ENCODE measurements around the gene C1orf87.

The C1orf87 gene

GRCh38 chr1:60059468-60059867, 14.1 kb downstream of the C1orf87 start:
- DNase-seq, result no peak

DNA sequence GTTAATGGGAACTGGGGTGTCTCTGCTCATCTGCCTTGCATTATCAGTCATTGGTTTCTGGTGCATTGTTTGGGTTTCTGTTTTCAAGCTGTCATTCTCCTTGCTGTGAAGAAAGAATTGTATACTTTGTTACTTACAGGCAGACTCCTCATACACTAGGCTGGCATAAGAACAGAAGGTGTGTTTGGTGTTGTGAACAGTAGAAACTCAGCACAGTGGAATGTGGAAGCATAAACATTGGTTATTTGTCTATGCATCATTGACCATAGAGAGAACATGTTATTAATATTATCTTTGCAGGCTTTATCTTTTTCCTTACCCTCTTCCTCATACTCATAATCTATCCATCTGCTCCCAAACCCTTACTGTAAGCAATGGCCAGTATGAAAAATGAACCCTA, 18.2 kb downstream of the C1orf87 start:
- DNase-seq, result no peak

GRCh38 chr1:60054374-60054773, 19.2 kb downstream of the C1orf87 start:
- DNase-seq, result no peak

GRCh38 chr1:60052601-60053000, 21.0 kb downstream of the C1orf87 start:
- no peak for DNase-seq

DNA sequence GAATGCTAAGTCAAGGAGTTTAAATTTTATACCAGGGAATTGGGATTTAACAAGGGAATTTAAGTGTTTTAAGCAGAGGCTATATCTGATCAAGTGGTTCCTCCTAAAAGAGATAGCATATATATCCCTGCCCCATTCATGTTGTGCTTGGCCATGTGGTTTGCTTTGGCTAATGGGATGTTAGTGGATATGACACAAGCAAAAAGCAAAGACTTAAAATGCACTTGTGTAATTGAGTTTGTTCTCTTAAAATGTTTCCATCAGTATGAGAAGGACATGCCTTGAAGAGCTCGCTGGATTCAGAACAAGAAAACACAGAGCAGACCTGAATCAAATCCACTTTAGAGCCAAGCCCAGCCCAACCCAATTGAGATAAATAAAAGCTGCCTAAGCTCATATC, 22.4 kb downstream of the C1orf87 start:
- DNase-seq, result no peak

DNA sequence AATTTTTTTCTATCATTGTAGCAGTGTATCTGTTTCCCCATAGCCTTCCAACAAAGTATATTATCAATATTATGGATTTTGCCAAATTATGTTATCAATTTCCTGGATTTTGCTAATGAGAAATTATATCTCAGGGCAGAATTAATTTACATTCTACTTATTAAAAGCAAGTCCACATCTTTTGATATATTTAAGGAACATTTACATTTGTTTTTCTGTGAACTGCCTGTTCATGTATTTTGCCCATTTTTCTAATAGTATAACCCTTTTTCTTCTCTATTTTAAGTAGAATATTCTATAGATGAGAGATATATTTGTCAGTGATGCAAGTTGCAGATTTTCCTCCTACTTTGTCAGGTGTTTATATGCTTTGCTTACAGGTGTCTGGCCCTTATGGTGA, 24.4 kb downstream of the C1orf87 start:
- no peak for DNase-seq

DNA sequence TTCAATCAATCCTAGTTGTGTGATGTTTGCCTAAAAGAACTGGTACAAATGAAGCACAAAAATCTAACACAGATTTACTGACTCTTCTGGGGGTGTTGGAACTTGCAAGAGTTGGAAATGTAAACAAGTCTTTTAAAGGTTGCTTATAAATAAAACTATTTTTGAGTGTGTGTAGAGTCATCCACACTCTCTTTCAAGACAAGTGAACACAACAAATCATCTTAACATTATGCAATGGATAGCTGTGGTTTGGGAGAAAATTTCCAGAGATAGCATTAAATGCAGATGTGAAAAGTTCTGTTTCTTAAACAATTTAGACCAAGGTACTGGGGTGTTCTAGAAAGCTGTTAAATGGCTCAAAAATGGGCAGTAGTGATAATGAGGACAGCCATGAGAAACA, 28.7 kb downstream of the C1orf87 start:
- DNase-seq, result no peak

- DNase-seq, result no peak
Measured at GRCh38 chr1:60041783-60042182, 31.8 kb downstream of the C1orf87 start.

DNA sequence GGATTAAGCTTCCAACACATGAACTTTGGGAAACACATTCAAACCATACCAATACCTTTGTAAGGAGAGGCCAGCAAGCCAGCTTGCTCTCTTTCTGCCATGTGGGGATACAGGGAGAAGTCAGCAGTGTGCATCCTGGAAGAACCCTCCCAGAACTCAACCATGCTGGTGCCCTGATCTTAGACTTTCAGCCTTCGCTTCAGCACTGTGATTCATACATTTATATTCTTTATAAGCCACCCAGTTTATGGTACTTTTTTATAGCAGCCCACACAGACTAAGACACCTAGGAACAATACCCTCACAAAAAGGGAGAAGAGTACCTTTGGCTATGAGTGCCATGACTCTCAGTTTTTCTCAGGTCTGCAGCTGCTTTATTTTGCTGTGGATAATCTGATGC, 35.9 kb downstream of the C1orf87 start:
- no peak for DNase-seq

- DNase-seq, result no peak
Measured at GRCh38 chr1:60036856-60037460, 36.6 kb downstream of the C1orf87 start.

- no peak for DNase-seq
Measured at GRCh38 chr1:60035921-60036320, 37.6 kb downstream of the C1orf87 start.

GRCh38 chr1:60034999-60035398, 38.6 kb downstream of the C1orf87 start:
- DNase-seq, result no peak

DNA sequence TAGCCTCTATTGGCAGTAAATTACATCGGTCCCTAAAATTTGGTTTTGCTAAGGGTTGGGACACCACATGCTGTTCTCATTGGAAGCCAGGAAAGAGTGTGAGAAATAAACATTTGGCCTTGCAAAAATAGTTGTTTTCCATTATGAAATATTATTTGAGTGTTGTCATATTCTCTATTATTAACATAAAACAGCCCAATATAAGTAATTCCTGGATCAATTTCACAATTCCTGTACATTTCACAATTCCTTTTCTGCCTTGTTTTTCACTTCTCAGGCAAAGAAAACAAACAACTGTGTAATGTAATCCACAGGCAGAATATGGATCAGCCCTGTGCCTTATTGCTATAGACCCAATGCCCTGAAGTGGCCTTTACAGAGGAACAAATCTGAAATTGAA, 40.5 kb downstream of the C1orf87 start:
- no peak for DNase-seq

- DNase-seq, result no peak
Measured at GRCh38 chr1:60031146-60031545, 42.4 kb downstream of the C1orf87 start.

DNA sequence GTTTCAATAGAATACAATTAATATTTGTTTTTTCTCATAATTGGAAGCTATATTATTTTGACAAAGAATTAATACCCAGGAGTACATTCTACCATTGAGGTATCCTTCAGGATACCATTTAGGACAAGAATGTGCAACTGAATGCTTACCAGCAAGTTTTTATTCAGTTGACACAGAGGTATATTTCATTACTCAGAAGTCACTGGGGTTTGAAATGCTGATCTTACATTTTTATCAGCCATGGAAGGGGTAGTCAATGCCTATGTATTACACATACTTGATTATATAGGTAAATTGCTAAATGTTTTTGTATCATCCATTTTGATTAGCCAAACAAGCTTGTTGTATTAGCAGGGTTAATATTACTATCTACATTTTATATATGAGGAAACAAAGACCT, 48.0 kb downstream of the C1orf87 start:
- DNase-seq, result no peak

DNA sequence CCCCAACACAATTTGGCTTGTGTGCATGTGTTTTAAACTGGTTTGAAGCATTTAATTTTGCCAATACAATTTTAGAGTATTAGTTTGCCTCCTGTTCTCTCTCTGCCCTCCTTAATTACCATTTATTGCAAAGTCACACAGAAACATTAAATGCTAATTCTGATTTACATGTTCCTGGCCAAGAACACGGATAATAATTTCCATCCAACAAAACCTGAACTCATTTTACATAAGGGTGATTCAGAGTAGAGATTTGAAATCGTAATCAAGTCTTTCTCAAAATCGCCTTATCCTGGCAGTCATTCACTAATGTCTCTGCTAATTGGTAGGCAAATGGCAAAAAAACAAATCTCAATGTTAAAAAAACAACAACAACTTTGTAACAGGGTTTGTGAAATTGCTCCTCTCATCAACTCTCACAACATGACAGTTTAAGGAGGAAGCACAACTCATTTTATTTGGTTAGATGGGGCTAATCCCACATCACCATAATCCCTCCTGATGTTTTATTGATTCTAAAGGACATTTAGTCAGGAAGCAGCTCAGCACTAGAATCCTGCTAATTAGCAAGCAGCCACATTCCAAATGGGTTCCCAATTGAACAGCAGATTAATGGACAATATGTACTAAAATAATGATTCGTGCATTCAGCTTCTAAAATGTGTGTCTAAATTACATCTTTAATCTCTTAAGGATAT, 55.9 kb downstream of the C1orf87 start:
- DNase-seq, result no peak

- DNase-seq, result no peak
Measured at GRCh38 chr1:60010690-60011089, 62.9 kb downstream of the C1orf87 start.

DNA sequence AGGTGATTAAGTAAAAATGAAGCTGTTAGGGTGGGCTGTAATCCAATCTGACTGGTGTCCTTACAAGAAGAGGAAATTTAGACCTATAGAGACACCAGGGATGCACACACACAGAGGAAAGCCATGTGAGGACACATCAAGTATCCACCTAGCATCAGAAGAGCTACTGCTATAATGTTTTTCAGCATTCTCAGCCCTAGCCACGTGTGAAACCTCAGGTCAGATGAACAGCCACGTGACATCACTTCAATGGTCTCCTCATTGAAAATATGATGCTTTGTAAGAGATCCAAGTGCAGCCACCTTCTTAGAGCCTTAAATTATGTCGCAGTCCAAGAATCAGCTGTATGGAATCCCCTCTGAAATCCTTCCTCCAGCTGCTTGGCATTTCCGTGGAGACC, 65.1 kb downstream of the C1orf87 start:
- DNase-seq, result no peak

- no peak for DNase-seq
Measured at GRCh38 chr1:60000625-60001024, 72.9 kb downstream of the C1orf87 start.

- no peak for DNase-seq
Measured at GRCh38 chr1:59999746-60000145, 73.8 kb downstream of the C1orf87 start.

DNA sequence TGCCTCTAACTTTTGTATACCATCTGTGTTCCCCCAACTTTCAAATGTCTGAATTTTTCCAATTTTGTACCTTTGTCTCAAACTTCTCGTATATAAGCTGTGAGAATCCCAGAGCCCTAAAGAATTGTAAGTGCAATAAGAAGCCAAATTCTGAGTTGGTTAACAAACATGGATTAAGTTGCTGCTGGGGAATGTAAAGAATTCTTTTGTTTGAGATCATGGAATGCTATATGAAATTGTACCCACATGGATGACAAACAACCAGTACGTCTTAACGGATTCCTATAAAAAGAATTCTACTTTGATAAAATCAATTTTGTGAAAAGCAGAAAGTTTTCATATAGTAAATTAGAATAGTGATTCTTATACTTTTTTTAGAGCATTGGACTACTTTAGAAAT, 74.6 kb downstream of the C1orf87 start:
- DNase-seq, result no peak

GRCh38 chr1:59997479-59998115, 76.0 kb downstream of the C1orf87 start:
- DNase-seq, result no peak

DNA sequence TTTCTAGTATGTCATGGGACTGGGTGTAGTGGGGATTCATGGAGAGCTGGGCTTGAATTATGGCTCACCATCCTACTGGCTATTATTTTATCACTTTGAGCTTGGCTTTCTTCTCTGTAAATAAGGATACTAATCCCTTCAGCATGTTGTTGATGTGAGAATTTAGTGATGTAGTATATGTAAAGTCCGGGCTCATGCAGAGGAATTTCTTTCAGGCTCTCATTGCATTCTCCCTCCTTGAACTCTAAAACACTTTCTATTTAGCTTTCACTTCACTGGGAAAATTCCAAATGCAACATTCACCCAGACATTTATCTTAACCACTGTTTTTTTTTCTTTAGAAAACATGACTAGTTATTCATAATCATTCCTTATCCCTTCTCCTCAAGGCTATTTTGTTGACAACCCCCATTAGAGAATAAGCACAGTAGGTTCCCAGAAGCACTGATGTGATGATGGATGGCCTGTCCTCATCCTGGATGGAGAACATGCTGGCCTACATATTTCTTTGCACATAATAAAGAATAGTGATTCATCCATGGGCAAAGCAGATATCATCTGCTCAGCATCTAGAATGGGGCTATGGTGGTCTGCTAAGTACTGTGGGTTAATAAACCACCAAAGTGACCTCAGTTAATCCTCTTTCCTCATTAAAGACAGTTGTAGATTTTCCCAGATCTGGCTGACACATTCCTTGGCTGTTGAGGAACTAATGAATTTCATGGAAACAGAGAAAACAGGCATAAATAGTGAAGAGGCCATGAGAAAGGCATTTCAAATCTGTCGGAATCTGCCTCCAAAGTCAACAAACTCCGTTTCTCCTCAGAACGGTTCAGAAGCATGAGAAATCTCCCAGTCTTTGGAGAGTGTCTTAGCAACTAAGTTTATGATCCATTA, 79.0 kb downstream of the C1orf87 start:
- no peak for DNase-seq

All from NCI-H2029 treated with DMSO at 0.1 percent for 48 hours (cell line).